K562 (cell line): ENCODE data around the gene SH3BP5. TPM values are rescaled to one million over a fixed set of nuclear protein-coding genes. Genes with fewer than 3 reads are reported as not detected.
A peak's percentile ranks its signal among the peaks of the same experiment; 100 is the strongest.

ENCODE experiments used
- EP300 ChIP-seq: IDR thresholded peaks from 2 replicates; pipeline ENCODE4 v1.6.1; 2012; ENCODE audit warnings: low read length, improper control_type of control experiment
- FOS ChIP-seq: IDR thresholded peaks from 3 replicates; pipeline ENCODE4 v1.6.1; 2011; ENCODE audit not compliant: insufficient read length; ENCODE audit errors: extremely low read depth
- LEF1 ChIP-seq: fragments of 450-650 bp; IDR thresholded peaks from 2 replicates; pipeline ENCODE4 v1.6.1; 2016; ENCODE audit warnings: mild to moderate bottlenecking
- MEIS2 ChIP-seq: fragments of 450-650 bp; IDR thresholded peaks from 2 replicates; pipeline ENCODE4 v1.6.1; 2014; ENCODE audit warnings: mild to moderate bottlenecking; ENCODE audit not compliant: partially characterized antibody
- MXI1 ChIP-seq: IDR thresholded peaks from 2 replicates; pipeline ENCODE4 v1.6.1; 2011; ENCODE audit warnings: low read depth, mild to moderate bottlenecking, improper control_type of control experiment, low read length
- RBM15 ChIP-seq: fragments of 200-400 bp; formaldehyde crosslinking; IDR thresholded peaks from 2 replicates; pipeline ENCODE4 v1.6.1; 2018; ENCODE audit warnings: mild to moderate bottlenecking, low read length, moderate library complexity; ENCODE audit not compliant: insufficient read depth
- TCF7L2 ChIP-seq: fragments of 150-350 bp; IDR thresholded peaks from 2 replicates; pipeline ENCODE4 v1.6.1; 2016; ENCODE audit warnings: low read depth, mild to moderate bottlenecking, low read length, moderate library complexity
- ZC3H11A ChIP-seq: IDR thresholded peaks from 2 replicates; pipeline ENCODE4 v1.6.1; 2012; ENCODE audit warnings: low read depth, low read length, improper control_type of control experiment
- polyA plus RNA-seq, 8 experiments: library from polyadenylated mRNA; depleted of rRNA in 4 of 8; stranded (reverse) in 5 of 8; unstranded in 3 of 8; fragments of >200 nt; fragmentation: Nextera tagmentation in 2 of 8; fragmentation: Illumina TruSeq in 1 of 8; extraction: Ambion mirVana in 2 of 8; extraction: Trizol in 1 of 8; gene quantifications; 2 replicates each; pipeline versions ENCODE4 v1.2.1 to v1.2.3, GENCODE V29; 2011 to 2014; ENCODE audit warnings: inconsistent platforms in 1 of 8, missing spikeins in 1 of 8
- total RNA-seq, 7 experiments: library from RNA; depleted of rRNA in 6 of 7; stranded (reverse); fragments of >200 nt in 6 of 7; fragmentation: Illumina TruSeq in 2 of 7; extraction: Trizol in 2 of 7; gene quantifications; 2 replicates each; pipeline versions ENCODE4 v1.2.1 to v1.2.3, GENCODE V29; 2011 to 2021; ENCODE audit warnings: low replicate concordance in 1 of 7
- TF ChIP-seq, protein P1 (sequence below), 3 experiments: fragments of 200-800 bp in 1 of 3; fragments of 250-450 bp in 1 of 3; fragments of 450-650 bp in 1 of 3; sonication (Bioruptor Pico) in 1 of 3; sonication (Bioruptor generic) in 1 of 3; formaldehyde crosslinking in 1 of 3; IDR thresholded peaks; 2 replicates each; pipeline versions ENCODE4 v1.6.1 to v1.8.0; 2016 to 2022; ENCODE audit warnings: mild to moderate bottlenecking in 2 of 3, missing genetic modification characterization in 2 of 3, missing compliant biosample characterization in 1 of 3, moderate library complexity in 1 of 3
- TF ChIP-seq, protein P2 (sequence below), 2 experiments: IDR thresholded peaks; 2 replicates each; pipeline ENCODE4 v1.6.1; 2011; ENCODE audit warnings: borderline replicate concordance in 1 of 2, control low read depth in 1 of 2, low read depth in 1 of 2, low read length in 1 of 2, mild to moderate bottlenecking in 1 of 2, mixed read lengths in 1 of 2, moderate library complexity in 1 of 2; ENCODE audit not compliant: insufficient read depth in 1 of 2, insufficient read length in 1 of 2, poor library complexity in 1 of 2, severe bottlenecking in 1 of 2; ENCODE audit errors: extremely low read depth in 1 of 2
- TF ChIP-seq, protein P3 (sequence below): fragments of 150-350 bp; conservative IDR thresholded peaks from 2 replicates; pipeline ENCODE4 v1.6.1; 2014; ENCODE audit warnings: low read length
- TF ChIP-seq, protein P4 (sequence below): sonication (generic); IDR thresholded peaks from 2 replicates; pipeline ENCODE4 v1.6.1; 2016

SH3BP5 gene
- total and polyA plus RNA-seq, 9 of the 15 experiments (the other 6 are each of a cell fraction or from before 2014, with no cell fraction given) = 2.9 to 29.0 (median 14.9) TPM

DNA sequence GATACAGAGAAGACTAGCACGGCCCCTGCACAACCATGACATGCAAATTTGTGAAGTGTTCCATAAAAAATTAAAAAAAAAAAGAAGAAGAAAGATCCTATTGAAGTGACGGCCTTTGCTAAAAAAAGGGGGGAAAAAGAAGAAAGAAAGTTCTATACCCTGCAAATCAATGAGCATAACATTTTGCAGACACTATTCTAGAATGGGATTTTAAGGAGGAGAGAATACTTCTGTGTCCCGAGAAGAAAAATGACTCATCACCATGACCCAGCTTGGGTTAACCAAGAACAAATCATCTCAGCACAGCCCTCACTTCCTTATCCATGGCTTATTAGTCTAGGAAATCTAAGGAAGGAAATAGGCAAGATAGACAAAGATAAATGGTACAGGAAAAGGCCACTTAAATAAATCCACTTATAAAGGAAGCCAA lies 7.4 kb upstream of the SH3BP5 start (continued):
- TF ChIP-seq FOS (peak; percentile 69), EP300 (peak; percentile 66), TCF7L2 (no peak), ZC3H11A (no peak), LEF1 (peak; percentile 61; the same call in 1 of the 2 replicates), RBM15 (no peak), MEIS2 (peak; percentile 91), MXI1 (no peak)
- TF ChIP-seq, protein P1, sequence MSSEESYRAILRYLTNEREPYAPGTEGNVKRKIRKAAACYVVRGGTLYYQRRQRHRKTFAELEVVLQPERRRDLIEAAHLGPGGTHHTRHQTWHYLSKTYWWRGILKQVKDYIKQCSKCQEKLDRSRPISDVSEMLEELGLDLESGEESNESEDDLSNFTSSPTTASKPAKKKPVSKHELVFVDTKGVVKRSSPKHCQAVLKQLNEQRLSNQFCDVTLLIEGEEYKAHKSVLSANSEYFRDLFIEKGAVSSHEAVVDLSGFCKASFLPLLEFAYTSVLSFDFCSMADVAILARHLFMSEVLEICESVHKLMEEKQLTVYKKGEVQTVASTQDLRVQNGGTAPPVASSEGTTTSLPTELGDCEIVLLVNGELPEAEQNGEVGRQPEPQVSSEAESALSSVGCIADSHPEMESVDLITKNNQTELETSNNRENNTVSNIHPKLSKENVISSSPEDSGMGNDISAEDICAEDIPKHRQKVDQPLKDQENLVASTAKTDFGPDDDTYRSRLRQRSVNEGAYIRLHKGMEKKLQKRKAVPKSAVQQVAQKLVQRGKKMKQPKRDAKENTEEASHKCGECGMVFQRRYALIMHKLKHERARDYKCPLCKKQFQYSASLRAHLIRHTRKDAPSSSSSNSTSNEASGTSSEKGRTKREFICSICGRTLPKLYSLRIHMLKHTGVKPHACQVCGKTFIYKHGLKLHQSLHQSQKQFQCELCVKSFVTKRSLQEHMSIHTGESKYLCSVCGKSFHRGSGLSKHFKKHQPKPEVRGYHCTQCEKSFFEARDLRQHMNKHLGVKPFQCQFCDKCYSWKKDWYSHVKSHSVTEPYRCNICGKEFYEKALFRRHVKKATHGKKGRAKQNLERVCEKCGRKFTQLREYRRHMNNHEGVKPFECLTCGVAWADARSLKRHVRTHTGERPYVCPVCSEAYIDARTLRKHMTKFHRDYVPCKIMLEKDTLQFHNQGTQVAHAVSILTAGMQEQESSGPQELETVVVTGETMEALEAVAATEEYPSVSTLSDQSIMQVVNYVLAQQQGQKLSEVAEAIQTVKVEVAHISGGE (CRISPR knock-in tag; IDR thresholded peaks at IDR 0.05) = no peak
- TF ChIP-seq, protein P2, sequence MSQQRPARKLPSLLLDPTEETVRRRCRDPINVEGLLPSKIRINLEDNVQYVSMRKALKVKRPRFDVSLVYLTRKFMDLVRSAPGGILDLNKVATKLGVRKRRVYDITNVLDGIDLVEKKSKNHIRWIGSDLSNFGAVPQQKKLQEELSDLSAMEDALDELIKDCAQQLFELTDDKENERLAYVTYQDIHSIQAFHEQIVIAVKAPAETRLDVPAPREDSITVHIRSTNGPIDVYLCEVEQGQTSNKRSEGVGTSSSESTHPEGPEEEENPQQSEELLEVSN (IDR thresholded peaks at IDR 0.05; ENCODE audit: borderline replicate concordance in 1 of 2, extremely low read depth in 1 of 2, insufficient read depth in 1 of 2, insufficient read length in 1 of 2, low read depth in 1 of 2, low read length in 1 of 2, poor library complexity in 1 of 2, severe bottlenecking in 1 of 2) = no peak
- TF ChIP-seq, protein P3, sequence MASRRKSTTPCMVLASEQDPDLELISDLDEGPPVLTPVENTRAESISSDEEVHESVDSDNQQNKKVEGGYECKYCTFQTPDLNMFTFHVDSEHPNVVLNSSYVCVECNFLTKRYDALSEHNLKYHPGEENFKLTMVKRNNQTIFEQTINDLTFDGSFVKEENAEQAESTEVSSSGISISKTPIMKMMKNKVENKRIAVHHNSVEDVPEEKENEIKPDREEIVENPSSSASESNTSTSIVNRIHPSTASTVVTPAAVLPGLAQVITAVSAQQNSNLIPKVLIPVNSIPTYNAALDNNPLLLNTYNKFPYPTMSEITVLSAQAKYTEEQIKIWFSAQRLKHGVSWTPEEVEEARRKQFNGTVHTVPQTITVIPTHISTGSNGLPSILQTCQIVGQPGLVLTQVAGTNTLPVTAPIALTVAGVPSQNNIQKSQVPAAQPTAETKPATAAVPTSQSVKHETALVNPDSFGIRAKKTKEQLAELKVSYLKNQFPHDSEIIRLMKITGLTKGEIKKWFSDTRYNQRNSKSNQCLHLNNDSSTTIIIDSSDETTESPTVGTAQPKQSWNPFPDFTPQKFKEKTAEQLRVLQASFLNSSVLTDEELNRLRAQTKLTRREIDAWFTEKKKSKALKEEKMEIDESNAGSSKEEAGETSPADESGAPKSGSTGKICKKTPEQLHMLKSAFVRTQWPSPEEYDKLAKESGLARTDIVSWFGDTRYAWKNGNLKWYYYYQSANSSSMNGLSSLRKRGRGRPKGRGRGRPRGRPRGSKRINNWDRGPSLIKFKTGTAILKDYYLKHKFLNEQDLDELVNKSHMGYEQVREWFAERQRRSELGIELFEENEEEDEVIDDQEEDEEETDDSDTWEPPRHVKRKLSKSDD = no peak
- TF ChIP-seq, protein P4, sequence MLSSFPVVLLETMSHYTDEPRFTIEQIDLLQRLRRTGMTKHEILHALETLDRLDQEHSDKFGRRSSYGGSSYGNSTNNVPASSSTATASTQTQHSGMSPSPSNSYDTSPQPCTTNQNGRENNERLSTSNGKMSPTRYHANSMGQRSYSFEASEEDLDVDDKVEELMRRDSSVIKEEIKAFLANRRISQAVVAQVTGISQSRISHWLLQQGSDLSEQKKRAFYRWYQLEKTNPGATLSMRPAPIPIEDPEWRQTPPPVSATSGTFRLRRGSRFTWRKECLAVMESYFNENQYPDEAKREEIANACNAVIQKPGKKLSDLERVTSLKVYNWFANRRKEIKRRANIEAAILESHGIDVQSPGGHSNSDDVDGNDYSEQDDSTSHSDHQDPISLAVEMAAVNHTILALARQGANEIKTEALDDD = peak; percentile 76
